ENCODE measurements around the gene AURKAIP1.
A peak's percentile ranks its signal among the peaks of the same experiment; 100 is the strongest.

Gene AURKAIP1

DNA sequence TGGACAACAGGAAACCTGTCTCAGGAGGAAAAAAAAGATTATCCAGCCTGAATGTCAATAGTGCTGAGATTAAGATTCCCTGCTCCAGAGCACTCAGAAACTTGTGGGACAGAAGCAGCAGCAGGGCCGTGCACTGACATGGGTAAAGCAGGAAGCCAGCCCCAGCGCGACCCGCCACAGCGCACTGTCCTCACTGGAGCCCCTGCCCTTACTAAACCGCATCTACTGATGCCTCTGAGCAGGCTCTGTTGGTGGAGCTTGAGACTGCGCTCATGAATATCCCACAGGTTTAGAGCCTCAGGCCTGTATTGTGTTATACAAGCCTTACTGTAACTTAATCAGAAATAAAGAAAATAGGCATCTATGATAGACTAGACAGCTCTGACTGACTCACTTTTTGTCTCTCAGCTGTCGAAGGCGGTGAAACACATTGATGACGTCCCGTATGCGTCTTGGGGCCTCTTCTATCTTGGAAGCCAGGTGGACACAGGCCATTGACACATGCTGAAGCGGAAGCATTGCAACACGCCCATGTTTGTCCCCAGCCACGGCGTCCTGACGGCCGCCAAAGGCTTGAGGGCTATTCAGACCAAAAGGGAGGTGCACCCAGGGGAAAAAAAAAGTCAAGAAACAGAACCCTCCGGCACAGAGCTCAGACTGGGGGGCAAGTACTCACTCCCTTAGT is 23.0 kb upstream of the AURKAIP1 start:
- TF ChIP-seq, protein P1, sequence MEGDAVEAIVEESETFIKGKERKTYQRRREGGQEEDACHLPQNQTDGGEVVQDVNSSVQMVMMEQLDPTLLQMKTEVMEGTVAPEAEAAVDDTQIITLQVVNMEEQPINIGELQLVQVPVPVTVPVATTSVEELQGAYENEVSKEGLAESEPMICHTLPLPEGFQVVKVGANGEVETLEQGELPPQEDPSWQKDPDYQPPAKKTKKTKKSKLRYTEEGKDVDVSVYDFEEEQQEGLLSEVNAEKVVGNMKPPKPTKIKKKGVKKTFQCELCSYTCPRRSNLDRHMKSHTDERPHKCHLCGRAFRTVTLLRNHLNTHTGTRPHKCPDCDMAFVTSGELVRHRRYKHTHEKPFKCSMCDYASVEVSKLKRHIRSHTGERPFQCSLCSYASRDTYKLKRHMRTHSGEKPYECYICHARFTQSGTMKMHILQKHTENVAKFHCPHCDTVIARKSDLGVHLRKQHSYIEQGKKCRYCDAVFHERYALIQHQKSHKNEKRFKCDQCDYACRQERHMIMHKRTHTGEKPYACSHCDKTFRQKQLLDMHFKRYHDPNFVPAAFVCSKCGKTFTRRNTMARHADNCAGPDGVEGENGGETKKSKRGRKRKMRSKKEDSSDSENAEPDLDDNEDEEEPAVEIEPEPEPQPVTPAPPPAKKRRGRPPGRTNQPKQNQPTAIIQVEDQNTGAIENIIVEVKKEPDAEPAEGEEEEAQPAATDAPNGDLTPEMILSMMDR (conservative IDR thresholded peaks at IDR 0.05), result no peak
- peak overlapping the region; percentile 95 for H3K27ac ChIP-seq

DNA sequence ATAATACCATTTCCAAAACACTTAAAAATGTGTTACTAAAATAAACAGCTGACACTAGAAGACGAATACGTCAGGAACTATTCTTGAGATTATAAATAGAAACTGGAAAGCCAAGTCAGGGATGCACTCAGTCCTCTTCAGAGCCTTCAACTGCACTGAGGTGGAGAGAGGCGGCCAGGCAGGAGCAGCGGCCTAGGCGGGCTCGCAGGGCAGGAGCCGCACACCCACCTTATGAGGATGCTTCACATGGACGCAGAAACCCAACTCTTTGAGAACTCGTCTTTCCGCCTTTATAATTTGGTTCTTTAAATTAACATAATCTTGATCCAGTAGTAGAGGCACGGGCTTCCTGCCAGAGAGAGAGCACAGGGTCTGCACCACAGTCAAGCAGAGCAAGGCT is 20.2 kb upstream of the AURKAIP1 start:
- no peak overlapping the region for H3K27ac ChIP-seq
- TF ChIP-seq, protein P1 (conservative IDR thresholded peaks at IDR 0.05), result no peak

DNA sequence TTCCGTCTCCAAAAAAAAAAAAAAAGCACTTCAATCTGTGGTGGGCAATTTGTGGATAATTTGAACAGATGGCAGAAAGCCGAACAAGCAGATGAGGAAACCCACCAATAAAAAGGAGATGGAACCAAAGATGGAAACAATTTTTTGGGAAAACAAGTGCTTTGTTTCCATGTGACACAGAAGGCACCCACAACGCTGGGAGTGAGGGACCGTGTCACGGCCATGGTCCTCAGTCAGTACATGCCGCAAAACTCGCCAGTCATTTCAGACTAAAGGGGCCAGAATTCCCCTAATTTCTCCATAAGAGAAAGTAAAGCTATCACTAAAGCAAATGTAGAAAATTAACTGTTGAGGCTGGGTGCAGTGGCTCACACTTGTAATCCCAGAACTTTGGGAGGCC is 19.1 kb upstream of the AURKAIP1 start:
- no peak overlapping the region for H3K27ac ChIP-seq
- TF ChIP-seq, protein P1 (conservative IDR thresholded peaks at IDR 0.05), result no peak

DNA sequence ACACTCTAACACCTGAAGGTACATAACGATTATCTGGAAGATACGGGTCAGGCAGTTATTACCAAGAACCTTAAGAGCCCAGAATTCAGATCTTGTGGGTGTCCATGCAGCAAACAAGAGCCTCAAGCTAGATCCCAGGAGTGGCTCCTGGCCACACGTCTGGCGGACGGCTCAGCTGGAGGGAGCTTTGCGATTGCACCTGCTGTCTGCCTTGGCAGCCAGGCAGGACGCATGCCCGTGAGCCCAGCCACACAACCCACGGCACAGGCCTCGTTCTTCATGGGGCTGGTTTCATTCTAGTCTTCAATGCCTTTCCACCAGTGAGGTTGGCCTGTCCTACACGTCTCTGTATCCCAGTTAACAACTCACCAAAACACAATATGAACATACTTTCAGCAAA is 18.4 kb upstream of the AURKAIP1 start:
- H3K27ac ChIP-seq, result no peak overlapping the region
- TF ChIP-seq, protein P1 (conservative IDR thresholded peaks at IDR 0.05), result no peak

DNA sequence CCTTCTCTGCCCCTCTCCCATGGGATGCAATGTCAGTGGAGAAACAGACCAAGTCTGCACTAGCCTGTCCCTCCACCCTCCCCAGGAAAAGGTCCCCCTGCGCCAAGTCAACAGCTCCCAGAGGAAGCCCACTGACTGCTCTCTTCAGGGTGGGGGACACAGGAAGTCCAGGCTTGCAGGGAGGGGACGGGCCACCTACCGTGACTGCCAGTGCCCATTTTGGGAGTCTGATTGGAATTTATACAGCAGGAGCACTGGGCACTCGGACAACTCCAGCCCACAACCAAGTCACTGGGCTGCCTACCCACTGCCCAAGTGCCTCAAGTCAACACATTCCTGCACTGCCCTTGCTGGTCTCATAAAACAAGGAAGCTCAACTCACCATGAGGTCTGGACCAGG is 18.0 kb upstream of the AURKAIP1 start:
- H3K27ac ChIP-seq, result no peak overlapping the region; the same call in 1 of the 2 replicates
- TF ChIP-seq, protein P1 (conservative IDR thresholded peaks at IDR 0.05), result no peak

DNA sequence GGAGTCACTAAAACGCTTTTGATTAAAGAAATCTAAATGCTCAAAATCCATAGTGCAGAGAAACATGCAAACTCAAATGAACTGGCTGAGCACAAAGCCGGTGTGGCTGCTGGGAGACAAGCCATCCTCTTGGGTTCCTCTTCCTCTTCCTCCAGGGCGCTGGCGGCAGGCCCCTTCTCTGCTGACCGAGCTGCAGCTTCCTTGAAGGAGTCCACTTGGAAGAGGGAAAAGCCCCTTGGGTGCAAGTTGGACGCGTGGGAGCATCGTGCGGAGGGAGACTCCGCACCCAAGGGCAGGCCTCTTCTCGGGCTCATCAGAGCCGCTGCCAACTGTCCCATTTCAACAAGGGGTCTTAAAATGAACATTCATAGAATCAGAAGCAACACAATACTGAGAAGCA is 16.2 kb upstream of the AURKAIP1 start:
- TF ChIP-seq, protein P1 (conservative IDR thresholded peaks at IDR 0.05), result no peak

DNA sequence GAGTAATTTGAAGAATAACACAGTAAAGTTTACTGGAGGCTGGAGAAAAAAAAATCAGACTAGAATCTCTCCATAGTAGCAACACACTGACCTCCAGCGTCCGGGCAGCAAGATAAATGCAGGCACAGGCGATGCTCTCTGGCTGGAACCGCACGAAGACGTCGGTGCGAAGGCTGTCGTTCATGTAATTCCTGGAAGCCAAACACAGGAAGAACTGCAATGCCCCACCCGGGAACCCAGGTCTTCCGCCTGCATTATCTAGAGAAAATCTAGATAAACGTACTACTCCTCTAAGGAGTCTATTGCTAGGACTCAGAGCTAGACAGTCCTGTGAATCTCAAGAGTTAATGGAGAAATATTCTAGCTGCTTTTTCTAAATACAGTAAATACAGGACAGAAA is 15.7 kb upstream of the AURKAIP1 start:
- no peak overlapping the region for H3K27ac ChIP-seq
- TF ChIP-seq, protein P1 (conservative IDR thresholded peaks at IDR 0.05), result no peak

More for the DNA sequence above, 16.2 kb upstream of the AURKAIP1 start:
- H3K27ac ChIP-seq, result no peak overlapping the region
